H1 (cell line): ENCODE results near the gene METTL18. TPM values are rescaled to one million over a fixed set of nuclear protein-coding genes. Genes with fewer than 3 reads are reported as not detected.

Experiments used
- CTCF ChIA-PET: fragments of 300-600 bp; sonication (Branson Sonifier 250); formaldehyde crosslinking; loops from one replicate; lab custom pipeline; 2021; ENCODE audit not compliant: partially characterized antibody; lab: Charles Lee
- POLR2A ChIA-PET: fragments of 300-600 bp; sonication (Branson Sonifier 250); formaldehyde crosslinking; loops from one replicate; lab custom pipeline; 2021; ENCODE audit warnings: inconsistent platforms; ENCODE audit not compliant: partially characterized antibody; lab: Charles Lee
- DNase-seq, 2 experiments: peaks; one replicate each; pipeline versions ENCODE4 v3.0.0 to v3.0.0-alpha.2; 2010 to 2022; ENCODE audit warnings: low spot score in 2 of 2, low read depth in 1 of 2, mixed read lengths in 1 of 2
- FAIRE-seq: peaks from 2 replicates; lab custom pipeline; 2011; peaks lifted over from hg19 to GRCh38; lab: Jason Lieb, UNC
- H2AFZ ChIP-seq: 2 replicates; pipeline ENCODE4 v1.8.1; 2012; ENCODE audit warnings: low read length, inconsistent platforms
- H2AK5ac ChIP-seq: 2 replicates; pipeline ENCODE4 v1.6.1; 2013; ENCODE audit warnings: low read depth, low read length
- H2BK120ac ChIP-seq: replicated peaks from 2 replicates; pipeline ENCODE3; 2013; ENCODE audit warnings: low read depth, low read length, inconsistent platforms
- H2BK12ac ChIP-seq: 2 replicates; pipeline ENCODE4 v1.6.1; 2013; ENCODE audit warnings: low read depth, low read length
- H2BK15ac ChIP-seq: 2 replicates; pipeline ENCODE4 v1.6.1; 2013; ENCODE audit warnings: low read length
- H2BK20ac ChIP-seq: 2 replicates; pipeline ENCODE4 v1.6.1; 2013; ENCODE audit warnings: low read length
- H2BK5ac ChIP-seq: 2 replicates; pipeline ENCODE4 v1.6.1; 2013; ENCODE audit warnings: low read depth, low read length
- H3K14ac ChIP-seq: 2 replicates; pipeline ENCODE4 v1.6.1; 2013; ENCODE audit warnings: inconsistent platforms; ENCODE audit not compliant: insufficient read length
- H3K18ac ChIP-seq: 2 replicates; pipeline ENCODE4 v1.6.1; 2013; ENCODE audit warnings: low read length; ENCODE audit errors: extremely low read depth
- H3K23ac ChIP-seq: 2 replicates; pipeline ENCODE4 v1.6.1; 2013; ENCODE audit warnings: inconsistent platforms; ENCODE audit not compliant: insufficient read length
- H3K23me2 ChIP-seq: 2 replicates; pipeline ENCODE4 v1.6.1; 2013; ENCODE audit warnings: low read depth, low read length
- H3K27ac ChIP-seq: 2 replicates; pipeline ENCODE4 v1.6.1; 2011; ENCODE audit warnings: low read depth, low read length, inconsistent platforms
- H3K27me3 ChIP-seq, 4 experiments: replicated peaks in 1 of 4; 1 replicate in 1 of 4; 2 replicates in 3 of 4; pipeline versions ENCODE4 v1.6.1 to v1.8.1; 2011 to 2013; ENCODE audit warnings: low read length in 3 of 4, mild to moderate bottlenecking in 3 of 4, inconsistent platforms in 2 of 4, mixed read lengths in 2 of 4, moderate library complexity in 1 of 4; ENCODE audit not compliant: control insufficient read depth in 3 of 4, insufficient read depth in 3 of 4; ENCODE audit errors: extremely low read depth in 1 of 4
- H3K36me3 ChIP-seq, 4 experiments: 2 replicates each; pipeline versions ENCODE4 v1.6.1 to v1.8.1; 2011 to 2013; ENCODE audit warnings: mild to moderate bottlenecking in 4 of 4, low read length in 3 of 4, moderate library complexity in 2 of 4, control low read depth in 1 of 4, inconsistent platforms in 1 of 4; ENCODE audit not compliant: insufficient read depth in 4 of 4, control insufficient read depth in 2 of 4
- H3K4ac ChIP-seq: replicated peaks from 2 replicates; pipeline ENCODE3; 2013; ENCODE audit warnings: low read length, low read depth, mixed read lengths, inconsistent platforms; ENCODE audit not compliant: insufficient read length
- H3K4me1 ChIP-seq, 4 experiments: replicated peaks in 1 of 4; 1 replicate in 1 of 4; 2 replicates in 3 of 4; pipeline versions ENCODE4 v1.6.1 to v1.8.1; 2011 to 2013; ENCODE audit warnings: low read length in 3 of 4, inconsistent platforms in 2 of 4, mixed read lengths in 1 of 4; ENCODE audit not compliant: insufficient read depth in 4 of 4, control insufficient read depth in 3 of 4
- H3K4me2 ChIP-seq, 2 experiments: 2 replicates each; pipeline versions ENCODE4 v1.6.1 to v1.8.1; 2011 to 2013; ENCODE audit warnings: low read depth in 2 of 2, low read length in 2 of 2, control low read depth in 1 of 2, inconsistent platforms in 1 of 2, mild to moderate bottlenecking in 1 of 2; ENCODE audit not compliant: insufficient read depth in 1 of 2
- H3K4me3 ChIP-seq, 4 experiments: fragments of 200-600, 300-600 bp in 1 of 4; sonication (generic), shearing (Covaris generic), sonication (Bioruptor Twin) in 1 of 4; 2 replicates each; pipeline versions ENCODE4 v1.5.1 to v1.8.1; 2011 to 2016; ENCODE audit warnings: low read length in 4 of 4, low read depth in 3 of 4, control low read depth in 2 of 4, inconsistent platforms in 2 of 4, mild to moderate bottlenecking in 2 of 4, mixed read lengths in 1 of 4, moderate library complexity in 1 of 4; ENCODE audit not compliant: insufficient read depth in 2 of 4; ENCODE audit errors: extremely low read depth in 1 of 4
- H3K56ac ChIP-seq: replicated peaks from 2 replicates; pipeline ENCODE3; 2013; ENCODE audit warnings: low read depth, mild to moderate bottlenecking, mixed read lengths, low read length, inconsistent platforms; ENCODE audit not compliant: insufficient read length
- H3K79me1 ChIP-seq: 2 replicates; pipeline ENCODE4 v1.6.1; 2013; ENCODE audit warnings: low read depth, low read length, control low read depth
- H3K79me2 ChIP-seq, 2 experiments: 2 replicates each; pipeline versions ENCODE4 v1.6.1 to v1.8.1; 2012 to 2013; ENCODE audit warnings: low read length in 2 of 2, mild to moderate bottlenecking in 2 of 2, inconsistent platforms in 1 of 2; ENCODE audit not compliant: insufficient read depth in 2 of 2, control insufficient read depth in 1 of 2
- H3K9ac ChIP-seq, 4 experiments: replicated peaks in 1 of 4; 1 replicate in 1 of 4; 2 replicates in 3 of 4; pipeline versions ENCODE4 v1.6.1 to v1.8.1; 2011 to 2013; ENCODE audit warnings: low read depth in 3 of 4, low read length in 3 of 4, control low read depth in 2 of 4, mild to moderate bottlenecking in 2 of 4, moderate library complexity in 2 of 4, inconsistent platforms in 1 of 4; ENCODE audit errors: extremely low read depth in 1 of 4
- H3K9me3 ChIP-seq, 2 experiments: 2 replicates each; pipeline versions ENCODE4 v1.6.1 to v1.8.1; 2012 to 2013; ENCODE audit warnings: mild to moderate bottlenecking in 2 of 2, moderate library complexity in 2 of 2, control low read depth in 1 of 2, inconsistent platforms in 1 of 2, low read depth in 1 of 2, low read length in 1 of 2, mixed read lengths in 1 of 2; ENCODE audit not compliant: insufficient read depth in 2 of 2
- H4K20me1 ChIP-seq, 2 experiments: replicated peaks in 1 of 2; 2 replicates each; pipeline versions ENCODE3 to v1.8.1; 2011 to 2013; ENCODE audit warnings: inconsistent platforms in 2 of 2, low read length in 2 of 2, mild to moderate bottlenecking in 1 of 2; ENCODE audit not compliant: insufficient read depth in 2 of 2, control insufficient read depth in 1 of 2
- H4K5ac ChIP-seq: 2 replicates; pipeline ENCODE4 v1.6.1; 2013; ENCODE audit warnings: low read length, low read depth, mixed read lengths, inconsistent platforms; ENCODE audit not compliant: insufficient read length
- H4K8ac ChIP-seq: 2 replicates; pipeline ENCODE4 v1.8.0; 2013; ENCODE audit warnings: mild to moderate bottlenecking, moderate library complexity, low read length, inconsistent platforms; ENCODE audit not compliant: insufficient read depth; ENCODE audit errors: extremely low read depth
- H4K91ac ChIP-seq: replicated peaks from 2 replicates; pipeline ENCODE3; 2013; ENCODE audit warnings: low read length, mixed read lengths, inconsistent platforms; ENCODE audit not compliant: insufficient read length
- POU5F1 ChIP-seq: IDR thresholded peaks from 2 replicates; pipeline ENCODE4 v1.6.1; 2011; ENCODE audit warnings: low read depth, mild to moderate bottlenecking, low read length, moderate library complexity
- TBP ChIP-seq: IDR thresholded peaks from 2 replicates; pipeline ENCODE4 v1.6.1; 2011; ENCODE audit warnings: low read depth, low read length, improper control_type of control experiment
- WGBS, 2 experiments: shearing (Covaris generic) in 1 of 2; methylation state at CpG; one replicate each; pipeline versions ENCODE4 v1.1.6 to v1.1.7; 2013 to 2015; ENCODE audit warnings: low lambda C conversion rate in 2 of 2, mixed read lengths in 2 of 2, inconsistent platforms in 1 of 2, low coverage in 1 of 2, missing lambda C conversion rate in 1 of 2; ENCODE audit not compliant: insufficient replicate concordance in 2 of 2, insufficient coverage in 1 of 2, insufficient read length in 1 of 2; ENCODE audit errors: extremely low coverage in 1 of 2, missing lambda C conversion rate in 1 of 2; 5-methylcytosine and 5-hydroxymethylcytosine counted together
- polyA plus RNA-seq, 7 experiments: library from polyadenylated mRNA; depleted of rRNA in 3 of 7; stranded (reverse) in 5 of 7; unstranded in 2 of 7; fragments of >200 nt in 5 of 7; fragments of 200-250 nt in 2 of 7; gene quantifications; 1 replicate in 5 of 7; 2 replicates in 1 of 7; 4 replicates in 1 of 7; pipeline versions ENCODE4 v1.2.1 to v1.2.3, GENCODE V29; 2011 to 2013; ENCODE audit warnings: missing spikeins in 2 of 7, mixed read lengths in 2 of 7
- total RNA-seq: library from RNA; stranded (reverse); fragmentation: NEBNext Ultra II Directional; extraction: Animal tissue kit (Norgen Biotek cat#: 25700); gene quantifications from 2 replicates; pipeline ENCODE4 v1.2.1, GENCODE V29; 2021

METTL18 gene
- total and polyA plus RNA-seq, 2 of the 8 experiments (the other 6 are each of a cell fraction or from before 2014, with no cell fraction given) = 1.4 to 7.6 TPM

GRCh38 chr1:169838942-169839341 lies 44.2 kb upstream of the METTL18 start:
- no peaks in the 10 kb centered on the region for H3K79me1 ChIP-seq
- no peaks in the 10 kb centered on the region for H3K27me3 ChIP-seq
- no peak overlapping the region for H2BK12ac ChIP-seq
- no peak overlapping the region for H4K8ac ChIP-seq
- no peaks in the 10 kb centered on the region for H3K23me2 ChIP-seq
- no peak overlapping the region for H3K14ac ChIP-seq
- H3K9ac ChIP-seq = no peak overlapping the region
- no peak overlapping the region for H2BK120ac ChIP-seq
- peaks cover 2 to 63% (median 16%) of the 10 kb centered on the region in 4 experiments; a peak in 5 of 8 replicates for H3K36me3 ChIP-seq
- no peak overlapping the region for H3K4me3 ChIP-seq
- H3K18ac ChIP-seq = no peak overlapping the region
- H3K4me2 ChIP-seq = no peak overlapping the region
- POLR2A ChIA-PET = no interaction called here
- no peak overlapping the region for H3K27ac ChIP-seq
- H2AK5ac ChIP-seq = no peak overlapping the region
- no peak overlapping the region for H4K5ac ChIP-seq
- FAIRE-seq (no peak), DNase-seq (no peak)
- 92% methylated on average over 4 of the region's 4 CpGs; no CpG with 5 or more reads in 1 of the 2 experiments for WGBS, 2 experiments
- H4K91ac ChIP-seq = no peak overlapping the region
- no peak overlapping the region for H2AFZ ChIP-seq
- no peak overlapping the region for H3K56ac ChIP-seq
- H3K4ac ChIP-seq = no peak overlapping the region
- H4K20me1 ChIP-seq = no peaks in the 10 kb centered on the region
- H2BK5ac ChIP-seq = no peak overlapping the region
- no peaks in the 10 kb centered on the region; a peak in 1 of 4 replicates for H3K79me2 ChIP-seq
- H2BK15ac ChIP-seq = no peak overlapping the region
- CTCF ChIA-PET = no interaction called here
- H3K4me1 ChIP-seq = no peaks in the 10 kb centered on the region
- no peak overlapping the region for H2BK20ac ChIP-seq
- H3K23ac ChIP-seq = no peak overlapping the region
- no peaks in the 10 kb centered on the region for H3K9me3 ChIP-seq
- TF ChIP-seq TBP (no peak), POU5F1 (no peak)
